B cell (primary cell): ENCODE results near the gene GPHB5. TPM values are rescaled to one million over a fixed set of nuclear protein-coding genes. Genes with fewer than 3 reads are reported as not detected.

Source experiments
- ATAC-seq: fragments of 200-7000 bp; cut with Tn5 transposase; one replicate; pipeline ENCODE4 v1.10.0; 2021; ENCODE audit warnings: low read depth, mild to moderate bottlenecking, moderate number of reproducible peaks, moderate library complexity
- CTCF ChIA-PET: fragments of 350-600 bp; sonication (Branson Sonifier 250); formaldehyde crosslinking; loops from one replicate; lab custom pipeline; 2021; ENCODE audit warnings: antibody characterized with exemption, inconsistent platforms; lab: Charles Lee
- POLR2A ChIA-PET: fragments of 350-600 bp; sonication (Branson Sonifier 250); formaldehyde crosslinking; loops from one replicate; lab custom pipeline; 2021; ENCODE audit warnings: antibody characterized with exemption; lab: Charles Lee
- DNase-seq: peaks from one replicate; pipeline ENCODE4 v3.0.0; 2013
- H2AFZ ChIP-seq: 2 replicates; pipeline ENCODE4 v1.6.1; 2012; ENCODE audit warnings: mild to moderate bottlenecking, low read depth, low read length; ENCODE audit not compliant: insufficient read depth, poor library complexity, severe bottlenecking
- H3K27ac ChIP-seq, 2 donors: 1 replicate in 1 of 2; 2 replicates in 1 of 2; pipeline ENCODE4 v1.5.1; 2012 to 2013; ENCODE audit warnings: low read length in 2 of 2, mild to moderate bottlenecking in 2 of 2, moderate library complexity in 1 of 2
- H3K27me3 ChIP-seq, 4 experiments: fragments of 200-600 bp in 1 of 4; sonication (generic) in 1 of 4; replicated peaks in 1 of 4; 1 replicate in 2 of 4; 2 replicates in 2 of 4; pipeline versions ENCODE4 v1.6.1 to v1.7.0; 2013 to 2016; ENCODE audit warnings: low read length in 3 of 4, mild to moderate bottlenecking in 2 of 4, mixed read lengths in 1 of 4, moderate library complexity in 1 of 4; ENCODE audit not compliant: insufficient read depth in 4 of 4, control insufficient read depth in 3 of 4; ENCODE audit errors: control extremely low read depth in 1 of 4
- H3K36me3 ChIP-seq, 2 experiments: replicated peaks in 1 of 2; 1 replicate in 1 of 2; 2 replicates in 1 of 2; pipeline versions ENCODE4 v1.6.1 to v1.7.1; 2013; ENCODE audit warnings: low read length in 1 of 2; ENCODE audit not compliant: insufficient read depth in 2 of 2, control insufficient read depth in 1 of 2; ENCODE audit errors: control extremely low read depth in 1 of 2, extremely low read depth in 1 of 2
- H3K4me1 ChIP-seq, 2 donors: fragments of 200-600 bp in 1 of 2; sonication (generic) in 1 of 2; 1 replicate in 1 of 2; 2 replicates in 1 of 2; pipeline versions ENCODE4 v1.5.1 to v1.6.1; 2013 to 2017; ENCODE audit warnings: low read length in 2 of 2; ENCODE audit not compliant: control insufficient read depth in 2 of 2, insufficient read depth in 2 of 2
- H3K4me2 ChIP-seq: replicated peaks from 2 replicates; pipeline ENCODE3; 2012; ENCODE audit warnings: mild to moderate bottlenecking, low read depth, low read length; ENCODE audit not compliant: poor library complexity, severe bottlenecking
- H3K4me3 ChIP-seq, 5 experiments: fragments of 200-600 bp in 1 of 5; sonication (generic) in 1 of 5; 1 replicate in 3 of 5; 2 replicates in 2 of 5; pipeline versions ENCODE4 v1.5.1 to v1.7.0; 2011 to 2016; ENCODE audit warnings: low read length in 4 of 5, mild to moderate bottlenecking in 4 of 5, low read depth in 2 of 5, control low read depth in 1 of 5, moderate library complexity in 1 of 5; ENCODE audit not compliant: insufficient read depth in 1 of 5; ENCODE audit errors: control extremely low read depth in 1 of 5, extremely low read depth in 1 of 5
- H3K79me2 ChIP-seq: fragments of 200-600 bp; sonication (generic); one replicate; pipeline ENCODE4 v1.6.0; 2016; ENCODE audit warnings: low read length; ENCODE audit not compliant: control insufficient read depth, insufficient read depth
- H3K9ac ChIP-seq: fragments of 200-600 bp; sonication (generic); 2 replicates; pipeline ENCODE4 v1.6.1; 2017; ENCODE audit warnings: mild to moderate bottlenecking, low read length, moderate library complexity
- H3K9me3 ChIP-seq, 3 donors: one replicate each; pipeline versions ENCODE4 v1.6.1 to v1.7.1; 2013; ENCODE audit warnings: low read length in 2 of 3; ENCODE audit not compliant: control insufficient read depth in 2 of 3, insufficient read depth in 1 of 3; ENCODE audit errors: control extremely low read depth in 1 of 3
- H4K20me1 ChIP-seq: 2 replicates; pipeline ENCODE4 v1.6.0; 2012; ENCODE audit warnings: mild to moderate bottlenecking, low read length; ENCODE audit not compliant: insufficient read depth, control insufficient read depth, poor library complexity, severe bottlenecking
- H3K27ac Mint-ChIP-seq: one replicate; pipeline ENCODE4 v1.8.0; 2021; ENCODE audit warnings: mixed read lengths
- H3K27me3 Mint-ChIP-seq: one replicate; pipeline ENCODE4 v1.8.0; 2021; ENCODE audit warnings: mixed read lengths
- H3K4me1 Mint-ChIP-seq: one replicate; pipeline ENCODE4 v1.8.0; 2021; ENCODE audit warnings: mixed read lengths
- H3K4me3 Mint-ChIP-seq: one replicate; pipeline ENCODE4 v1.8.0; 2021; ENCODE audit warnings: mixed read lengths
- H3K9me3 Mint-ChIP-seq: one replicate; pipeline ENCODE4 v1.8.0; 2022; ENCODE audit warnings: mixed read lengths; ENCODE audit not compliant: insufficient read depth
- CTCF ChIP-seq: fragments of 200-600 bp; IDR thresholded peaks from one replicate; pipeline ENCODE4 v1.8.0; 2022; ENCODE audit warnings: antibody characterized with exemption, mild to moderate bottlenecking
- EZH2 ChIP-seq: IDR thresholded peaks from 2 replicates; pipeline ENCODE4 v1.6.1; 2012; ENCODE audit warnings: borderline replicate concordance, low read depth, mild to moderate bottlenecking, moderate library complexity, low read length; ENCODE audit not compliant: insufficient read depth, poor library complexity, severe bottlenecking
- WGBS: methylation state at CpG from one replicate; pipeline ENCODE4 v1.1.5; 2013; ENCODE audit warnings: missing lambda C conversion rate; ENCODE audit not compliant: insufficient coverage; 5-methylcytosine and 5-hydroxymethylcytosine counted together
- intact Hi-C: fragments of 100-400 bp; cut with micrococcal nuclease; formaldehyde crosslinking; loops from one replicate; pipeline ENCODE4 v1.10.0; 2022
- polyA plus RNA-seq: library from polyadenylated mRNA; depleted of rRNA; stranded (reverse); fragments of >200 nt; gene quantifications from 2 replicates; pipeline ENCODE4 v1.2.3, GENCODE V29; 2012
- total RNA-seq, 2 donors: library from RNA; stranded (reverse); fragments of 120-200 nt in 1 of 2; gene quantifications; 1 replicate in 1 of 2; 2 replicates in 1 of 2; pipeline versions ENCODE4 v1.2.3 to v1.2.4, GENCODE V29; 2013 to 2022

The GPHB5 gene
- total and polyA plus RNA-seq, 2 donors (not counting 1 experiment from before 2014, with no cell fraction given): not detected

- Histone ChIP-seq H3K36me3 (no peaks in the 10 kb centered on the region), H3K27ac (no peak overlapping the region), H3K4me3 (no peak overlapping the region), H3K4me1 (no peaks in the 10 kb centered on the region), H3K4me2 (no peak overlapping the region), H4K20me1 (no peaks in the 10 kb centered on the region), H3K27me3 (peaks cover 0 to 15% (median 9%) of the 10 kb centered on the region in 4 experiments), H3K79me2 (no peaks in the 10 kb centered on the region), H2AFZ (no peak overlapping the region), H3K9me3 (no peaks in the 10 kb centered on the region), H3K9ac (no peak overlapping the region)
- DNase-seq (no peak), ATAC-seq (no peak)
- Mint-ChIP-seq H3K4me3 (no peak overlapping the region), H3K4me1 (no peaks in the 10 kb centered on the region), H3K27ac (no peak overlapping the region), H3K27me3 (peaks cover 2% of the 10 kb centered on the region), H3K9me3 (no peaks in the 10 kb centered on the region)
- TF ChIP-seq EZH2 (no peak), CTCF (no peak)
- WGBS: no CpG with 5 or more reads among the region's 2 CpGs
- ChIA-PET CTCF (no interaction called here), POLR2A (no interaction called here)
- intact Hi-C loops: no loop called here
Measured at GRCh38 chr14:63286071-63286470, 32.7 kb downstream of the GPHB5 start.

GRCh38 chr14:63283884-63284248 is 34.9 kb downstream of the GPHB5 start:
- H3K4me3 Mint-ChIP-seq: no peak overlapping the region
- H3K27me3 Mint-ChIP-seq: peaks cover 6% of the 10 kb centered on the region

More at GRCh38 chr14:63283884-63284248, 34.9 kb downstream of the GPHB5 start:
- Histone ChIP-seq H3K79me2 (no peaks in the 10 kb centered on the region), H3K9ac (no peak overlapping the region), H3K27me3 (peaks cover 0 to 12% (median 9%) of the 10 kb centered on the region in 4 experiments), H3K9me3 (no peaks in the 10 kb centered on the region), H3K4me3 (no peak overlapping the region), H2AFZ (no peak overlapping the region), H3K27ac (no peak overlapping the region), H3K4me2 (no peak overlapping the region), H4K20me1 (no peaks in the 10 kb centered on the region), H3K36me3 (no peaks in the 10 kb centered on the region), H3K4me1 (no peaks in the 10 kb centered on the region)
- ChIA-PET CTCF (no interaction called here), POLR2A (no interaction called here)
- Mint-ChIP-seq H3K27ac (no peak overlapping the region), H3K4me1 (no peaks in the 10 kb centered on the region), H3K9me3 (no peaks in the 10 kb centered on the region)
- ATAC-seq: no peak
- 70% methylated on average over 5 of the region's 7 CpGs for WGBS
- intact Hi-C loops: no loop called here
- TF ChIP-seq EZH2 (no peak), CTCF (no peak)
- no peak for DNase-seq
